AG04450 (cell line): ENCODE results near the gene GPR132. TPM values are rescaled to one million over a fixed set of nuclear protein-coding genes. Genes with fewer than 3 reads are reported as not detected.

Experiments used
- CTCF ChIA-PET: fragments of 300-600, 350-600 bp; formaldehyde crosslinking; extraction: SDS; loops from one replicate; lab custom pipeline; 2022; ENCODE audit warnings: antibody characterized with exemption, inconsistent platforms; lab: Charles Lee
- POLR2A ChIA-PET: fragments of 350-600 bp; formaldehyde crosslinking; extraction: SDS; loops from one replicate; lab custom pipeline; 2021; ENCODE audit warnings: antibody characterized with exemption, inconsistent platforms; lab: Yijun Ruan, JAX
- DNase-seq: peaks from one replicate; pipeline ENCODE4 v3.0.0-alpha.2; 2011; ENCODE audit warnings: low read depth, low spot score
- H3K27ac ChIP-seq: one replicate; pipeline ENCODE4 v1.5.1; 2012; ENCODE audit warnings: low read depth, low read length, control low read depth
- H3K27me3 ChIP-seq: one replicate; pipeline ENCODE4 v1.6.0; 2012; ENCODE audit warnings: low read length; ENCODE audit not compliant: control insufficient read depth, insufficient read depth
- H3K4me3 ChIP-seq: 2 replicates; pipeline ENCODE4 v1.5.1; 2011; ENCODE audit warnings: mild to moderate bottlenecking, low read depth, low read length, control low read depth
- H3K9me3 ChIP-seq: 2 replicates; pipeline ENCODE4 v1.5.1; 2012; ENCODE audit warnings: low read length; ENCODE audit not compliant: control insufficient read depth, insufficient read depth
- CTCF ChIP-seq: IDR thresholded peaks from 2 replicates; pipeline ENCODE4 v1.5.1; 2011; ENCODE audit warnings: low read depth, low read length, control low read depth, inconsistent platforms
- polyA plus RNA-seq: library from polyadenylated mRNA; depleted of rRNA; stranded (reverse); fragments of >200 nt; gene quantifications from 2 replicates; pipeline ENCODE4 v1.2.3, GENCODE V29; 2011

Gene GPR132
- polyA plus RNA-seq, 1 experiment: 0.07 TPM

GRCh38 chr14:105059035-105059924 lies 6.0 kb downstream of the GPR132 start:
- H3K27ac ChIP-seq: no peak overlapping the region
- POLR2A ChIA-PET: no interaction called here
- CTCF ChIA-PET: interaction anchor here (1.3 to 2.8 kb wide), 2 partner anchors 14 to 163 kb away, joined by 4 to 23 read pairs; no protein-coding TSS in a partner anchor
- no peak for DNase-seq
- peaks cover 13% of the 10 kb centered on the region for H3K27me3 ChIP-seq
- H3K4me3 ChIP-seq: no peak overlapping the region
- no peaks in the 10 kb centered on the region; the same call in 1 of the 2 replicates for H3K9me3 ChIP-seq
- no peak for TF ChIP-seq CTCF

GRCh38 chr14:105058521-105059034 lies 6.7 kb downstream of the GPR132 start:
- Histone ChIP-seq H3K4me3 (no peak overlapping the region), H3K27me3 (peaks cover 16% of the 10 kb centered on the region), H3K9me3 (no peaks in the 10 kb centered on the region; the same call in 1 of the 2 replicates), H3K27ac (no peak overlapping the region)
- DNase-seq: no peak
- POLR2A ChIA-PET: no interaction called here
- no peak for TF ChIP-seq CTCF
- CTCF ChIA-PET: interaction anchor here (1.0 to 2.8 kb wide), 3 partner anchors 13 to 293 kb away, joined by 3 to 23 read pairs (median 5); no protein-coding TSS in a partner anchor

- no peak for TF ChIP-seq CTCF
- Histone ChIP-seq H3K27me3 (peaks cover 12% of the 10 kb centered on the region), H3K9me3 (peaks cover under 1% of the 10 kb centered on the region; the same call in 1 of the 2 replicates), H3K27ac (no peak overlapping the region), H3K4me3 (no peak overlapping the region)
- no peak for DNase-seq
- POLR2A ChIA-PET: no interaction called here
- CTCF ChIA-PET: interaction anchor here (2.8 kb wide), 1 partner anchor 11 kb away, joined by 23 read pairs; no protein-coding TSS in a partner anchor
These were observed 8.9 kb downstream of the GPR132 start for GRCh38 chr14:105056303-105056831.

GRCh38 chr14:105055736-105056302 lies 9.4 kb downstream of the GPR132 start:
- Histone ChIP-seq H3K27ac (no peak overlapping the region), H3K9me3 (peaks cover 5% of the 10 kb centered on the region; the same call in 1 of the 2 replicates), H3K27me3 (peaks cover 12% of the 10 kb centered on the region), H3K4me3 (no peak overlapping the region)
- no peak for DNase-seq
- TF ChIP-seq CTCF: no peak
- ChIA-PET POLR2A (no interaction called here), CTCF (interaction anchor here (1.4 to 2.8 kb wide), 2 partner anchors 10 kb away, joined by 4 to 23 read pairs; no protein-coding TSS in a partner anchor)
